HepG2 (cell line): Measurements from ENCODE around the gene MYO15A. TPM values are rescaled to one million over a fixed set of nuclear protein-coding genes. Genes with fewer than 3 reads are reported as not detected.

Experiments
- ATAC-seq: fragments of 200-7000 bp; cut with Tn5 transposase; 3 replicates; pipeline ENCODE4 v1.9.1; 2020; ENCODE audit warnings: mild to moderate bottlenecking, moderate library complexity
- BruUV-seq: library from RNA; stranded (reverse); fragments of 400-500 nt; replicated peaks from 2 replicates; lab custom pipeline; 2021; lab: Mats Ljungman, UMichigan
- CTCF ChIA-PET: fragments of 300-600 bp; formaldehyde crosslinking; extraction: SDS; loops from one replicate; lab custom pipeline; 2021; ENCODE audit warnings: low total read pairs, inconsistent platforms, low intra/inter-chr PET ratio; lab: Yijun Ruan, JAX
- POLR2A ChIA-PET: fragments of 350-600 bp; sonication (Branson Sonifier 250); formaldehyde crosslinking; loops from one replicate; lab custom pipeline; 2020; ENCODE audit warnings: antibody characterized with exemption, inconsistent platforms; lab: Yijun Ruan, JAX
- DNase-seq: peaks from one replicate; pipeline ENCODE4 v3.0.0-alpha.2; 2015; ENCODE audit warnings: low spot score
- FAIRE-seq: peaks from 3 replicates; lab custom pipeline; 2011; peaks lifted over from hg19 to GRCh38; lab: Jason Lieb, UNC
- H2AFZ ChIP-seq: one replicate; pipeline ENCODE4 v1.6.1; 2011; ENCODE audit warnings: low read length, inconsistent platforms
- H3K27ac ChIP-seq: fragments of 300-600 bp; 3 replicates; pipeline ENCODE4 v1.8.0; 2011; ENCODE audit warnings: mixed run types, mild to moderate bottlenecking, mixed read lengths, low read length, inconsistent platforms; ENCODE audit not compliant: insufficient read depth; ENCODE audit errors: extremely low read length
- H3K27me3 ChIP-seq, 2 experiments: fragments of 200-600 bp in 1 of 2; 2 replicates in 1 of 2; 3 replicates in 1 of 2; pipeline versions ENCODE4 v1.6.0 to v1.8.0; 2011; ENCODE audit warnings: low read length in 2 of 2, mild to moderate bottlenecking in 2 of 2, moderate library complexity in 2 of 2, inconsistent platforms in 1 of 2; ENCODE audit not compliant: insufficient read depth in 2 of 2, control insufficient read depth in 1 of 2
- H3K36me3 ChIP-seq, 2 experiments: fragments of 200-600 bp in 1 of 2; replicated peaks in 1 of 2; 2 replicates in 1 of 2; 3 replicates in 1 of 2; pipeline versions ENCODE4 v1.5.1 to v1.8.0; 2011; ENCODE audit warnings: low read length in 2 of 2, inconsistent platforms in 1 of 2; ENCODE audit not compliant: insufficient read depth in 2 of 2, control insufficient read depth in 1 of 2
- H3K4me1 ChIP-seq: 2 replicates; pipeline ENCODE4 v1.5.1; 2012; ENCODE audit warnings: low read length, inconsistent platforms; ENCODE audit not compliant: insufficient read depth
- H3K4me2 ChIP-seq: 2 replicates; pipeline ENCODE4 v1.6.0; 2011; ENCODE audit warnings: low read depth, low read length, inconsistent platforms
- H3K4me3 ChIP-seq, 3 experiments: fragments of 200-600 bp in 1 of 3; sonication (generic), shearing (Covaris generic) in 1 of 3; replicated peaks in 1 of 3; 2 replicates each; pipeline ENCODE4 v1.5.1; 2011 to 2016; ENCODE audit warnings: low read length in 3 of 3, inconsistent platforms in 2 of 3, low read depth in 2 of 3, mild to moderate bottlenecking in 2 of 3, control low read depth in 1 of 3, mixed read lengths in 1 of 3; ENCODE audit not compliant: insufficient read depth in 1 of 3
- H3K79me2 ChIP-seq: one replicate; pipeline ENCODE4 v1.6.1; 2011; ENCODE audit warnings: low read length, inconsistent platforms; ENCODE audit not compliant: insufficient read depth
- H3K9ac ChIP-seq: 2 replicates; pipeline ENCODE4 v1.6.0; 2011; ENCODE audit warnings: mild to moderate bottlenecking, low read depth, low read length, inconsistent platforms; ENCODE audit not compliant: insufficient read depth
- H3K9me3 ChIP-seq: 2 replicates; pipeline ENCODE4 v1.5.1; 2012; ENCODE audit warnings: mild to moderate bottlenecking, low read length
- H4K20me1 ChIP-seq: 2 replicates; pipeline ENCODE4 v1.6.0; 2011; ENCODE audit warnings: inconsistent platforms, mild to moderate bottlenecking, low read length, moderate library complexity; ENCODE audit not compliant: insufficient read depth
- FOXK2 ChIP-seq: fragments of 450-650 bp; IDR thresholded peaks from 2 replicates; pipeline ENCODE4 v1.6.1; 2016
- FOXP1 ChIP-seq, 2 experiments: fragments of 450-650 bp in 1 of 2; IDR thresholded peaks; 2 replicates each; pipeline ENCODE4 v1.6.1; 2017 to 2018; ENCODE audit warnings: antibody characterized with exemption in 1 of 2
- LBX2 ChIP-seq: sonication (generic); formaldehyde crosslinking; IDR thresholded peaks from 2 replicates; pipeline ENCODE4 v1.5.0; 2020; ENCODE audit warnings: missing genetic modification reagents, mild to moderate bottlenecking, borderline replicate concordance
- NFKB2 ChIP-seq: sonication (generic); formaldehyde crosslinking; IDR thresholded peaks from 2 replicates; pipeline ENCODE4 v1.4.0; 2020; ENCODE audit warnings: missing genetic modification reagents, borderline replicate concordance
- PCBP2 ChIP-seq: fragments of 200-400 bp; formaldehyde crosslinking; optimal IDR thresholded peaks from 2 replicates; pipeline ENCODE3; 2018; ENCODE audit warnings: low read length, low read depth; ENCODE audit not compliant: poor library complexity, severe bottlenecking
- ZFP90 ChIP-seq: sonication (generic); formaldehyde crosslinking; IDR thresholded peaks from 2 replicates; pipeline ENCODE4 v1.8.0; 2022; ENCODE audit warnings: missing genetic modification reagents, mild to moderate bottlenecking, inconsistent platforms, borderline replicate concordance
- ZHX2 ChIP-seq, 2 experiments: sonication (generic) in 1 of 2; formaldehyde crosslinking in 1 of 2; IDR thresholded peaks; 2 replicates each; pipeline versions ENCODE4 v1.6.1 to v1.9.0; 2014 to 2022; ENCODE audit warnings: antibody characterized with exemption in 1 of 2, borderline replicate concordance in 1 of 2, inconsistent platforms in 1 of 2, low read depth in 1 of 2, missing genetic modification reagents in 1 of 2
- ZNF142 ChIP-seq: sonication (generic); formaldehyde crosslinking; IDR thresholded peaks from 2 replicates; pipeline ENCODE4 v1.4.0; 2020; ENCODE audit warnings: missing genetic modification reagents
- ZNF644 ChIP-seq: IDR thresholded peaks from 2 replicates; pipeline ENCODE4 v1.6.1; 2016; ENCODE audit warnings: low read depth
- WGBS: methylation state at CpG from one replicate; pipeline ENCODE4 v1.1.6; 2017; ENCODE audit warnings: low lambda C conversion rate; 5-methylcytosine and 5-hydroxymethylcytosine counted together
- in situ Hi-C: cut with HindIII; loops from 2 replicates; pipeline ENCODE4 v1.10.0; 2017; ENCODE audit warnings: low pct_unique_long_range_greater_than_20kb; ENCODE audit not compliant: extremely low pct_ligation_motif_present
- intact Hi-C: fragments of 100-400 bp; cut with micrococcal nuclease; formaldehyde crosslinking; loops from one replicate; pipeline ENCODE4 v1.10.0; 2022; ENCODE audit not compliant: unreplicated experiment
- polyA plus RNA-seq, 8 experiments: library from polyadenylated mRNA; depleted of rRNA in 3 of 8; stranded (reverse) in 7 of 8; unstranded in 1 of 8; fragments of >200 nt; fragmentation: Illumina TruSeq in 4 of 8; extraction: Trizol in 4 of 8; gene quantifications; 2 replicates each; pipeline versions ENCODE4 v1.2.1 to v1.2.3, GENCODE V29; 2011 to 2016; ENCODE audit warnings: low read depth in 4 of 8, missing spikeins in 1 of 8, mixed read lengths in 1 of 8; ENCODE audit not compliant: insufficient read depth in 1 of 8
- total RNA-seq, 5 experiments: library from RNA; depleted of rRNA; stranded (reverse); fragments of >200 nt; fragmentation: Illumina TruSeq; extraction: Trizol; gene quantifications; 2 replicates each; pipeline ENCODE4 v1.2.3, GENCODE V29; 2016; ENCODE audit warnings: low read depth in 1 of 5

MYO15A gene
- total and polyA plus RNA-seq, 2 of the 13 experiments (the other 11 are each of a cell fraction or from before 2014, with no cell fraction given), result 0.07 to 0.20 TPM

- TF ChIP-seq NFKB2 (CRISPR knock-in tag), result no peak
- no peak for TF ChIP-seq FOXP1 (IDR thresholded peaks at IDR 0.05)
- no peak for TF ChIP-seq FOXP1 (CRISPR knock-in tag; IDR thresholded peaks at IDR 0.05)
- no peak for TF ChIP-seq ZFP90
Observed at GRCh38 chr17:18198530-18198929, 90.0 kb downstream of the MYO15A start (continued).

GRCh38 chr17:18201108-18201507, 92.6 kb downstream of the MYO15A start:
- WGBS, result 100% methylated on average over 3 of the region's 4 CpGs
- POLR2A ChIA-PET, result interaction anchor here (1.6 kb wide), 1 partner anchor 18 kb away, joined by 7 read pairs; the partner anchor contains the start of gene ALKBH5
- no peak for TF ChIP-seq ZHX2 (IDR thresholded peaks at IDR 0.05; ENCODE audit: low read depth)
- no peak for TF ChIP-seq ZHX2 (CRISPR knock-in tag; IDR thresholded peaks at IDR 0.05; ENCODE audit: borderline replicate concordance)
- no peak for TF ChIP-seq ZNF142 (CRISPR knock-in tag)
- no peak for TF ChIP-seq FOXK2
- TF ChIP-seq LBX2, result no peak
- TF ChIP-seq PCBP2, result no peak
- TF ChIP-seq ZNF644 (CRISPR knock-in tag), result no peak

More at GRCh38 chr17:18201108-18201507, 92.6 kb downstream of the MYO15A start:
- Histone ChIP-seq H3K27me3 (no peaks in the 10 kb centered on the region), H3K4me2 (no peak overlapping the region), H3K9me3 (no peaks in the 10 kb centered on the region), H3K27ac (no peak overlapping the region), H3K36me3 (peaks cover 49 to 85% of the 10 kb centered on the region in 2 experiments), H3K4me3 (no peak overlapping the region), H4K20me1 (peaks cover 68% of the 10 kb centered on the region), H3K4me1 (peaks cover 30% of the 10 kb centered on the region), H3K9ac (no peak overlapping the region), H3K79me2 (peaks cover 74% of the 10 kb centered on the region), H2AFZ (no peak overlapping the region)
- ATAC-seq (no peak), FAIRE-seq (no peak), DNase-seq (no peak)
- in situ Hi-C loops, result no loop called here
- BruUV-seq, result no TSS peak
- CTCF ChIA-PET, result no interaction called here
- intact Hi-C loops, result no loop called here
